Right atrium auricular region (tissue), 2 donors: ENCODE data around the gene UQCRFS1. TPM values are rescaled to one million over a fixed set of nuclear protein-coding genes. Genes with fewer than 3 reads are reported as not detected.
"Not testable (repeated sequence)": the region's sequence is repeated elsewhere in the genome, so short reads cannot be mapped to it uniquely, and the experiment has no call there.

Experiments used
- DNase-seq: peaks from one replicate; pipeline ENCODE4 v3.0.0-alpha.2; 2019; ENCODE audit warnings: low spot score
- H3K27ac ChIP-seq, 2 donors: fragments of 200-600 bp; sonication (generic); 1 replicate in 1 of 2; 2 replicates in 1 of 2; pipeline ENCODE4 v1.5.1; 2016 to 2019
- H3K27me3 ChIP-seq, 2 donors: fragments of 200-600 bp; sonication (generic); one replicate each; pipeline versions ENCODE4 v1.5.1 to v1.6.0; 2017 to 2019
- H3K36me3 ChIP-seq: fragments of 200-600 bp; sonication (generic); one replicate; pipeline ENCODE4 v1.5.1; 2016
- H3K4me1 ChIP-seq, 2 donors: fragments of 200-600 bp; sonication (generic); one replicate each; pipeline versions ENCODE4 v1.5.1 to v1.6.0; 2017 to 2019
- H3K4me3 ChIP-seq, 2 donors: fragments of 200-600 bp; sonication (generic); 1 replicate in 1 of 2; 2 replicates in 1 of 2; pipeline ENCODE4 v1.5.1; 2017 to 2019; ENCODE audit warnings: mild to moderate bottlenecking in 1 of 2, moderate library complexity in 1 of 2
- H3K9me3 ChIP-seq, 2 donors: fragments of 200-600 bp; sonication (generic); one replicate each; pipeline ENCODE4 v1.5.1; 2019
- total RNA-seq, 2 donors: library from RNA; depleted of rRNA; stranded (reverse); fragments of >200 nt; gene quantifications; one replicate each; pipeline ENCODE4 v1.1.0, GENCODE V29; 2016
- TF ChIP-seq, protein P1 (sequence below), 2 donors: fragments of 200-600 bp; sonication (generic); IDR thresholded peaks; one replicate each; pipeline ENCODE4 v1.5.1; 2019; ENCODE audit warnings: antibody characterized with exemption in 2 of 2

The UQCRFS1 gene
- total RNA-seq, 2 donors from 2014 or later: 87.4 to 120 TPM

DNA sequence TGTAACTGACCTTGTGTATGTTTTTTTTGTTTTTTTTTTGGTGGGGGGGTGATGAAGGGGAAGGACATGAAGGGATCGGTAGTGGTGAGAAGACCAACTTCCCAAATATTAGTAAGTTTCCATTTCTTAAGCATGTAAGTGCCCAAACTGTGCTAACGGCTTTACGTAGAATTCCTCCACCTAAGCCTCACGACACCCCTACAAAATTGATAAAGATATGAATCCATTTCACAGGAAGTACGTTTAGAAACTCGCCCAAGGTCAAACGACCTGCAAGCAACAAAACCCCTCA lies 649 bp downstream of the UQCRFS1 start:
- TF ChIP-seq, protein P1, sequence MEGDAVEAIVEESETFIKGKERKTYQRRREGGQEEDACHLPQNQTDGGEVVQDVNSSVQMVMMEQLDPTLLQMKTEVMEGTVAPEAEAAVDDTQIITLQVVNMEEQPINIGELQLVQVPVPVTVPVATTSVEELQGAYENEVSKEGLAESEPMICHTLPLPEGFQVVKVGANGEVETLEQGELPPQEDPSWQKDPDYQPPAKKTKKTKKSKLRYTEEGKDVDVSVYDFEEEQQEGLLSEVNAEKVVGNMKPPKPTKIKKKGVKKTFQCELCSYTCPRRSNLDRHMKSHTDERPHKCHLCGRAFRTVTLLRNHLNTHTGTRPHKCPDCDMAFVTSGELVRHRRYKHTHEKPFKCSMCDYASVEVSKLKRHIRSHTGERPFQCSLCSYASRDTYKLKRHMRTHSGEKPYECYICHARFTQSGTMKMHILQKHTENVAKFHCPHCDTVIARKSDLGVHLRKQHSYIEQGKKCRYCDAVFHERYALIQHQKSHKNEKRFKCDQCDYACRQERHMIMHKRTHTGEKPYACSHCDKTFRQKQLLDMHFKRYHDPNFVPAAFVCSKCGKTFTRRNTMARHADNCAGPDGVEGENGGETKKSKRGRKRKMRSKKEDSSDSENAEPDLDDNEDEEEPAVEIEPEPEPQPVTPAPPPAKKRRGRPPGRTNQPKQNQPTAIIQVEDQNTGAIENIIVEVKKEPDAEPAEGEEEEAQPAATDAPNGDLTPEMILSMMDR (IDR thresholded peaks at IDR 0.05): no peak
- Histone ChIP-seq H3K4me3 (peak overlapping the region; percentile 67 to 90), H3K4me1 (peaks cover 0 to 20% of the 10 kb centered on the region in 2 donors)

DNA sequence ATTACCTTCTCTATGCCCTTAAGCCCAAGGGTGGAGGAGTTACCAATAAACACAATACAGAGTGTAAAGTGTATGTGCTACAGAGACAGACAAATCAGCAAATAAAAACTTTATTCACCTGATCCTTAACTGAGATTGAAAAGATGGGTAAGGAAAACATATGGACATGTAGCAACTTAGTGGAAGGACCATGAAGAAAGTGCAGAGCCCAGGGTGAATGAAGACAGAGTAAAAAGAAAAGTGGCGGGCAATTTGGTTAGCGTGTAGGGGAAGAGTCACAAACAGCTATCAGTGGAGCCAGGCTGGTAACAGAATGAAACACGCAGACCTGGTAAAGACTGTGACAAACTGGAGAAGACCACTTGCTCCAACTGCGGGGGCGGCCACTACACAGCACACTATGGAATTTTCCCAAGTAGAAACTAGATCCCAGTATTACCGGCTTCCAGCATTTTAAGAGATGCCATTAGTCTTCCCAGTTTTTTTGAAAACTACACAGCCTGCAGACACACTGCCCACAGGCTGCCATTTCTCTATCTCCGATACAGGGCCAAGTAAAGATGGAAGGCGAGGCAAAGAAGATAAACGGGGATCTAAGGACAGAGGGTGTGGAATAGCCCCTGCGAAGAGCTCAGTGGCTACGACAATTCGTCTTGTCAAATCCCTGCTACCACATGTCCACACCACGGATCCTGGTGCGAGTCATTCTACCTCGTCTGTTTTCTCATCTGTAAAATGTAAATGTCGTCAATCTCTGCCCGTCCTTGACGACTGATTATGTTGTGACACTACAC lies 1.2 kb downstream of the UQCRFS1 start:
- peaks cover 8% of the 10 kb centered on the region for H3K36me3 ChIP-seq
- H3K27me3 ChIP-seq: no peaks in the 10 kb centered on the region
- H3K4me3 ChIP-seq: peak overlapping the region; percentile 67 to 90
- H3K9me3 ChIP-seq: no peaks in the 10 kb centered on the region
- peak overlapping the region; percentile 92 to 94 for H3K27ac ChIP-seq
- no peak for DNase-seq
- peaks cover 0 to 23% of the 10 kb centered on the region in 2 donors for H3K4me1 ChIP-seq
- TF ChIP-seq, protein P1 (IDR thresholded peaks at IDR 0.05): no peak

More for the DNA sequence above, 649 bp downstream of the UQCRFS1 start:
- H3K27me3 ChIP-seq: no peaks in the 10 kb centered on the region
- H3K27ac ChIP-seq: peak overlapping the region; percentile 92 to 94
- H3K9me3 ChIP-seq: no peaks in the 10 kb centered on the region
- peaks cover 3% of the 10 kb centered on the region for H3K36me3 ChIP-seq
- DNase-seq: no peak

DNA sequence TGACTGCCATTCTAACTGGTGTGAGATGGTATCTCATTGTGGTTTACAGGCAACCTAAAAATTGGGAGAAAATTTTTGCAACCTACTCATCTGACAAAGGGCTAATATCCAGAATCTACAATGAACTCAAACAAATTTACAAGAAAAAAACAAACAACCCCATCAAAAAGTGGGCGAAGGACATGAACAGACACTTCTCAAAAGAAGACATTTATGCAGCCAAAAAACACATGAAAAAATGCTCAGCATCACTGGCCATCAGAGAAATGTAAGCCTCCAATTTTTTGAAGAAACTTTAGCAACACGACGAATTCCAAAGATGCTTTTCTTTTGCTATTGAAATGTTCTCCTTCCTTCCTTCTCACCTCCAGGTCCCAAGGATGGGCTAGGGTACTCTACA lies 1.9 kb downstream of the UQCRFS1 start:
- Histone ChIP-seq H3K4me3 (peak overlapping the region in 1 of 2 donors; percentile 90), H3K36me3 (peaks cover 15% of the 10 kb centered on the region), H3K4me1 (peaks cover 0 to 27% of the 10 kb centered on the region in 2 donors), H3K27ac (peak overlapping the region in 1 of 2 donors; percentile 92)
- not testable (repeated sequence) for H3K9me3 ChIP-seq, DNase-seq, H3K27me3 ChIP-seq

DNA sequence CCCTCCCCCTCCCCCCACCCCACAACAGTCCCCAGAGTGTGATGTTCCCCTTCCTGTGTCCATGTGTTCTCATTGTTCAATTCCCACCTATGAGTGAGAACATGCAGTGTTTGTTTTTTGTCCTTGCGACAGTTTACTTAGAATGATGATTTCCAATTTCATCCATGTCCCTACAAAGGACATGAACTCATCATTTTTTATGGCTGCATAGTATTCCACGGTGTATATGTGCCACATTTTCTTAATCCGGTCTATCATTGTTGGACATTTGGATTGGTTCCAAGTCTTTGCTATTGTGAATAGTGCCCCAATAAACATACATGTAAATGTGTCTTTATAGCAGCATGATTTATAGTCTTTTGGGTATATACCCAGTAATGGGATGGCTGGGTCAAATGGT lies 2.4 kb downstream of the UQCRFS1 start:
- not testable (repeated sequence) for H3K27me3 ChIP-seq, H3K9me3 ChIP-seq, H3K4me3 ChIP-seq, H3K27ac ChIP-seq, DNase-seq
- Histone ChIP-seq H3K36me3 (peaks cover 17% of the 10 kb centered on the region), H3K4me1 (peaks cover 0 to 27% of the 10 kb centered on the region in 2 donors)

DNA sequence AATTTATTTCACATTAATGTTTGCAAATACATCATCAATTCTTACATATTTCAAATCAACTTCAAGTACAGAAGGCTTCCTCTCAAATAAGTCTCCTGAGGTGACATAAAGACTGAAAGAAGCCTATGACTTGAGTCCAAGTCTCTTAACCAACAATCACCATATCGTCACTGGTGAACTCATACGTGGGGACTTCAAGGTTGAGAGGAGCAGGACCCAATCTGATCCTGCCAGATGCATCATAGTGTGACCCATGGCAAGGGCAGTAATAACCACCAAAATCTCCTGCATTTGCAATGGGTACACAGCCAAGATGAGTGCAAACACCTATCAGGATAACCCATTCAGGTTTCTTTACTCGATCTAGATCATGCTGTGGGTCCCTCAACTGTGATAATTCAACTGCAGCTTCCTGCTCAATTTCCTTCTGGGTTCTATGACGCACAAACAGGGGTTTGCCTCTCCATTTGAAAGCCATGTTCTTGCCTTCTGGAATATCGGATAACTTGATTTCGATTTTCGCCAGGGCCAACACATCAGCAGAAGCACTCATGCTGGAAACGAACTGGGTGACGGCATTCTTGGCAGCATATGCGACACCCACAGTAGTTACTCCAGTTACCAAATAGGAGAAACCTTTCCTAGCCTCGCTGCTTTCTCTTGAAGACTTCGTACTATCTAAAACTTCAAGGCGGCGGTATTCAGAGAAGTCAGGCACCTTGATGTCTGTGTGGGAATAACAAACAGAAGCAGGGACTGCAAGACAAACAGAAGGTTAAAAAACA lies 5.4 kb downstream of the UQCRFS1 start:
- DNase-seq, H3K27me3 ChIP-seq, H3K27ac ChIP-seq, H3K9me3 ChIP-seq, H3K4me3 ChIP-seq: not testable (repeated sequence)
- H3K36me3 ChIP-seq: peaks cover 17% of the 10 kb centered on the region
- peaks cover 0 to 27% of the 10 kb centered on the region in 2 donors for H3K4me1 ChIP-seq

DNA sequence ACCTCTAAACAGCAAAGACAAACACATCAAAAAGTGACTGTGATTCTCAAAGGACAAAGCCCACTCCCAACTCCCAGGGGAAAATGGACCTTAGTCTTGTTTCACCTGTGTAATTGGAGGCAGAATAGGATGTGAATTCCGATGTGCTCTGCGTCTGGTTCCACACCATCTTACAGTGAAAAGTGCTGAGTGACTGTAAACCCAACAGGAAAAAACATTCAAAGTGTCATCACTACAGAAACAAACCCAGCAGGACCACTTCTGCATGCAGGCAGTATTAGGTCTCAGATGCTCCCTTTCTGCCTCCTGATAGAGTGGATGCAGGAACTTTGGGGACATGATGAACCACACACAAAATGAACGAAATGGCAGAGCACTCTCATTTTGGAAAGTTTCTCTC lies 6.5 kb downstream of the UQCRFS1 start:
- Histone ChIP-seq H3K27me3 (no peaks in the 10 kb centered on the region), H3K4me1 (peaks cover 0 to 23% of the 10 kb centered on the region in 2 donors), H3K4me3 (no peak overlapping the region), H3K27ac (no peak overlapping the region), H3K36me3 (peaks cover 17% of the 10 kb centered on the region), H3K9me3 (no peaks in the 10 kb centered on the region)
- DNase-seq: no peak
- TF ChIP-seq, protein P1 (IDR thresholded peaks at IDR 0.05): no peak

DNA sequence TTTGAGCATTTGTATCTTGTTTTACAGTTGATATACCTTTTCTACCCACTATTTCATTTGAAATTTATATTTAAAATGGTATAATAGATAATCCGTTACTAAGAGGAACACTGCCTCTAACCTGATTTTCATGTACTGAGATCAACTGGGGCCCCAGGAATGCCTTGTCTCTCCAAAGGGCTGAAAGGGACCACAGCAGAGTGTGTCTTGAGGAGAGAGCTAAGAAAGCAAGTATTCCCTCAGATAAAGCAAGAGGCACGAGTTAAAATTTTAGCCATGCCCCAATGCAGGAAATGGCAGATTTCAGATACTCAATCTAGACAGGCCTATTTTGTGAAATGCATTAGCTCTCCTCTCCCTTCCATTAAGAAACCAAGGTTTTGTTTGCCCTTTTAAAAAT lies 10.7 kb downstream of the UQCRFS1 start:
- no peaks in the 10 kb centered on the region for H3K27me3 ChIP-seq
- H3K36me3 ChIP-seq: peaks cover 13% of the 10 kb centered on the region
- H3K4me3 ChIP-seq: no peak overlapping the region
- no peaks in the 10 kb centered on the region for H3K9me3 ChIP-seq
- no peak for DNase-seq
- TF ChIP-seq, protein P1 (IDR thresholded peaks at IDR 0.05): no peak
- peaks cover 0 to 7% of the 10 kb centered on the region in 2 donors for H3K4me1 ChIP-seq
- H3K27ac ChIP-seq: no peak overlapping the region
